H1 (cell line): Measurements from ENCODE around the gene NR2F1. TPM values are rescaled to one million over a fixed set of nuclear protein-coding genes. Genes with fewer than 3 reads are reported as not detected.

Experiments used
- CTCF ChIA-PET: fragments of 300-600 bp; sonication (Branson Sonifier 250); formaldehyde crosslinking; loops from one replicate; lab custom pipeline; 2021; ENCODE audit not compliant: partially characterized antibody; lab: Charles Lee
- POLR2A ChIA-PET: fragments of 300-600 bp; sonication (Branson Sonifier 250); formaldehyde crosslinking; loops from one replicate; lab custom pipeline; 2021; ENCODE audit warnings: inconsistent platforms; ENCODE audit not compliant: partially characterized antibody; lab: Charles Lee
- DNase-seq, 2 experiments: peaks; one replicate each; pipeline versions ENCODE4 v3.0.0 to v3.0.0-alpha.2; 2010 to 2022; ENCODE audit warnings: low spot score in 2 of 2, low read depth in 1 of 2, mixed read lengths in 1 of 2
- FAIRE-seq: peaks from 2 replicates; lab custom pipeline; 2011; peaks lifted over from hg19 to GRCh38; lab: Jason Lieb, UNC
- H2AFZ ChIP-seq: 2 replicates; pipeline ENCODE4 v1.8.1; 2012; ENCODE audit warnings: low read length, inconsistent platforms
- H2AK5ac ChIP-seq: 2 replicates; pipeline ENCODE4 v1.6.1; 2013; ENCODE audit warnings: low read depth, low read length
- H2BK120ac ChIP-seq: replicated peaks from 2 replicates; pipeline ENCODE3; 2013; ENCODE audit warnings: low read depth, low read length, inconsistent platforms
- H2BK12ac ChIP-seq: 2 replicates; pipeline ENCODE4 v1.6.1; 2013; ENCODE audit warnings: low read depth, low read length
- H2BK15ac ChIP-seq: 2 replicates; pipeline ENCODE4 v1.6.1; 2013; ENCODE audit warnings: low read length
- H2BK20ac ChIP-seq: 2 replicates; pipeline ENCODE4 v1.6.1; 2013; ENCODE audit warnings: low read length
- H2BK5ac ChIP-seq: 2 replicates; pipeline ENCODE4 v1.6.1; 2013; ENCODE audit warnings: low read depth, low read length
- H3K14ac ChIP-seq: 2 replicates; pipeline ENCODE4 v1.6.1; 2013; ENCODE audit warnings: inconsistent platforms; ENCODE audit not compliant: insufficient read length
- H3K18ac ChIP-seq: 2 replicates; pipeline ENCODE4 v1.6.1; 2013; ENCODE audit warnings: low read length; ENCODE audit errors: extremely low read depth
- H3K23ac ChIP-seq: 2 replicates; pipeline ENCODE4 v1.6.1; 2013; ENCODE audit warnings: inconsistent platforms; ENCODE audit not compliant: insufficient read length
- H3K23me2 ChIP-seq: 2 replicates; pipeline ENCODE4 v1.6.1; 2013; ENCODE audit warnings: low read depth, low read length
- H3K27ac ChIP-seq: 2 replicates; pipeline ENCODE4 v1.6.1; 2011; ENCODE audit warnings: low read depth, low read length, inconsistent platforms
- H3K27me3 ChIP-seq, 4 experiments: replicated peaks in 1 of 4; 1 replicate in 1 of 4; 2 replicates in 3 of 4; pipeline versions ENCODE4 v1.6.1 to v1.8.1; 2011 to 2013; ENCODE audit warnings: low read length in 3 of 4, mild to moderate bottlenecking in 3 of 4, inconsistent platforms in 2 of 4, mixed read lengths in 2 of 4, moderate library complexity in 1 of 4; ENCODE audit not compliant: control insufficient read depth in 3 of 4, insufficient read depth in 3 of 4; ENCODE audit errors: extremely low read depth in 1 of 4
- H3K36me3 ChIP-seq, 4 experiments: 2 replicates each; pipeline versions ENCODE4 v1.6.1 to v1.8.1; 2011 to 2013; ENCODE audit warnings: mild to moderate bottlenecking in 4 of 4, low read length in 3 of 4, moderate library complexity in 2 of 4, control low read depth in 1 of 4, inconsistent platforms in 1 of 4; ENCODE audit not compliant: insufficient read depth in 4 of 4, control insufficient read depth in 2 of 4
- H3K4ac ChIP-seq: replicated peaks from 2 replicates; pipeline ENCODE3; 2013; ENCODE audit warnings: low read length, low read depth, mixed read lengths, inconsistent platforms; ENCODE audit not compliant: insufficient read length
- H3K4me1 ChIP-seq, 4 experiments: replicated peaks in 1 of 4; 1 replicate in 1 of 4; 2 replicates in 3 of 4; pipeline versions ENCODE4 v1.6.1 to v1.8.1; 2011 to 2013; ENCODE audit warnings: low read length in 3 of 4, inconsistent platforms in 2 of 4, mixed read lengths in 1 of 4; ENCODE audit not compliant: insufficient read depth in 4 of 4, control insufficient read depth in 3 of 4
- H3K4me2 ChIP-seq, 2 experiments: 2 replicates each; pipeline versions ENCODE4 v1.6.1 to v1.8.1; 2011 to 2013; ENCODE audit warnings: low read depth in 2 of 2, low read length in 2 of 2, control low read depth in 1 of 2, inconsistent platforms in 1 of 2, mild to moderate bottlenecking in 1 of 2; ENCODE audit not compliant: insufficient read depth in 1 of 2
- H3K4me3 ChIP-seq, 4 experiments: fragments of 200-600, 300-600 bp in 1 of 4; sonication (generic), shearing (Covaris generic), sonication (Bioruptor Twin) in 1 of 4; 2 replicates each; pipeline versions ENCODE4 v1.5.1 to v1.8.1; 2011 to 2016; ENCODE audit warnings: low read length in 4 of 4, low read depth in 3 of 4, control low read depth in 2 of 4, inconsistent platforms in 2 of 4, mild to moderate bottlenecking in 2 of 4, mixed read lengths in 1 of 4, moderate library complexity in 1 of 4; ENCODE audit not compliant: insufficient read depth in 2 of 4; ENCODE audit errors: extremely low read depth in 1 of 4
- H3K56ac ChIP-seq: replicated peaks from 2 replicates; pipeline ENCODE3; 2013; ENCODE audit warnings: low read depth, mild to moderate bottlenecking, mixed read lengths, low read length, inconsistent platforms; ENCODE audit not compliant: insufficient read length
- H3K79me1 ChIP-seq: 2 replicates; pipeline ENCODE4 v1.6.1; 2013; ENCODE audit warnings: low read depth, low read length, control low read depth
- H3K79me2 ChIP-seq, 2 experiments: 2 replicates each; pipeline versions ENCODE4 v1.6.1 to v1.8.1; 2012 to 2013; ENCODE audit warnings: low read length in 2 of 2, mild to moderate bottlenecking in 2 of 2, inconsistent platforms in 1 of 2; ENCODE audit not compliant: insufficient read depth in 2 of 2, control insufficient read depth in 1 of 2
- H3K9ac ChIP-seq, 4 experiments: replicated peaks in 1 of 4; 1 replicate in 1 of 4; 2 replicates in 3 of 4; pipeline versions ENCODE4 v1.6.1 to v1.8.1; 2011 to 2013; ENCODE audit warnings: low read depth in 3 of 4, low read length in 3 of 4, control low read depth in 2 of 4, mild to moderate bottlenecking in 2 of 4, moderate library complexity in 2 of 4, inconsistent platforms in 1 of 4; ENCODE audit errors: extremely low read depth in 1 of 4
- H3K9me3 ChIP-seq, 2 experiments: 2 replicates each; pipeline versions ENCODE4 v1.6.1 to v1.8.1; 2012 to 2013; ENCODE audit warnings: mild to moderate bottlenecking in 2 of 2, moderate library complexity in 2 of 2, control low read depth in 1 of 2, inconsistent platforms in 1 of 2, low read depth in 1 of 2, low read length in 1 of 2, mixed read lengths in 1 of 2; ENCODE audit not compliant: insufficient read depth in 2 of 2
- H4K20me1 ChIP-seq, 2 experiments: replicated peaks in 1 of 2; 2 replicates each; pipeline versions ENCODE3 to v1.8.1; 2011 to 2013; ENCODE audit warnings: inconsistent platforms in 2 of 2, low read length in 2 of 2, mild to moderate bottlenecking in 1 of 2; ENCODE audit not compliant: insufficient read depth in 2 of 2, control insufficient read depth in 1 of 2
- H4K5ac ChIP-seq: 2 replicates; pipeline ENCODE4 v1.6.1; 2013; ENCODE audit warnings: low read length, low read depth, mixed read lengths, inconsistent platforms; ENCODE audit not compliant: insufficient read length
- H4K8ac ChIP-seq: 2 replicates; pipeline ENCODE4 v1.8.0; 2013; ENCODE audit warnings: mild to moderate bottlenecking, moderate library complexity, low read length, inconsistent platforms; ENCODE audit not compliant: insufficient read depth; ENCODE audit errors: extremely low read depth
- H4K91ac ChIP-seq: replicated peaks from 2 replicates; pipeline ENCODE3; 2013; ENCODE audit warnings: low read length, mixed read lengths, inconsistent platforms; ENCODE audit not compliant: insufficient read length
- HDAC6 ChIP-seq: IDR thresholded peaks from one replicate; pipeline ENCODE4 v1.7.1; 2012; ENCODE audit warnings: low read depth, mild to moderate bottlenecking, inconsistent platforms, low read length, moderate library complexity
- SIX5 ChIP-seq: IDR thresholded peaks from 2 replicates; pipeline ENCODE4 v1.6.1; 2011; ENCODE audit warnings: mild to moderate bottlenecking, low read depth, low read length
- WGBS, 2 experiments: shearing (Covaris generic) in 1 of 2; methylation state at CpG; one replicate each; pipeline versions ENCODE4 v1.1.6 to v1.1.7; 2013 to 2015; ENCODE audit warnings: low lambda C conversion rate in 2 of 2, mixed read lengths in 2 of 2, inconsistent platforms in 1 of 2, low coverage in 1 of 2, missing lambda C conversion rate in 1 of 2; ENCODE audit not compliant: insufficient replicate concordance in 2 of 2, insufficient coverage in 1 of 2, insufficient read length in 1 of 2; ENCODE audit errors: extremely low coverage in 1 of 2, missing lambda C conversion rate in 1 of 2; 5-methylcytosine and 5-hydroxymethylcytosine counted together
- polyA plus RNA-seq, 7 experiments: library from polyadenylated mRNA; depleted of rRNA in 3 of 7; stranded (reverse) in 5 of 7; unstranded in 2 of 7; fragments of >200 nt in 5 of 7; fragments of 200-250 nt in 2 of 7; gene quantifications; 1 replicate in 5 of 7; 2 replicates in 1 of 7; 4 replicates in 1 of 7; pipeline versions ENCODE4 v1.2.1 to v1.2.3, GENCODE V29; 2011 to 2013; ENCODE audit warnings: missing spikeins in 2 of 7, mixed read lengths in 2 of 7
- total RNA-seq: library from RNA; stranded (reverse); fragmentation: NEBNext Ultra II Directional; extraction: Animal tissue kit (Norgen Biotek cat#: 25700); gene quantifications from 2 replicates; pipeline ENCODE4 v1.2.1, GENCODE V29; 2021

Gene NR2F1
- total and polyA plus RNA-seq, 2 of the 8 experiments (the other 6 are each of a cell fraction or from before 2014, with no cell fraction given), result not detected

DNA sequence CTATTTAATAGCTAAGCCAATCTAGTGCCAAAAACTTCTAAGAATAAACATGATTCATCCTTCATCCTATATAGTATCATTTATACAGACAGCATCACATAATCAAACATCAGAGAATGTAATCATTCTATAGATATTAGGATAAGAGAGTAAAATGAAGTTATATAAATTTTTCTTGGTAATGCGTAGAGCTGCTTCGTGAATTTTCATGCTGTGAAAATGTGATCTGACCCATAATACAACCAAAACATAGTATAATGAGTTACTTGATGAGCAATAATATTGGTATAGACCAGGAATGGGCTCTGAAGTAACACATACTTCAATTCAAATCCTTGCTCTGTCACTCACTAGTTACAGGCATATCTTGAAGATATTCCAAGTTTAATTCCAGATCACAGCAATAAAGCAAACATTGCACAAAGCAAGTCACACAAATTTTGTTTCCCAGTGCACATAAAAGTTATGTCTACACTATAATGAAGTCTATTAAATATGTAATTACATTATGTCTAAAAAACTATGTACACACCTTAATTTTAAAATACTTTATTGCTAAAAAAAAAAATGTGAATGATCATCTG is 25.9 kb upstream of the NR2F1 start:
- no peaks in the 10 kb centered on the region for H3K4me1 ChIP-seq
- H3K36me3 ChIP-seq, result no peaks in the 10 kb centered on the region
- no peak overlapping the region for H2BK5ac ChIP-seq
- H2AK5ac ChIP-seq, result no peak overlapping the region
- no peak overlapping the region for H3K4me3 ChIP-seq
- H3K23me2 ChIP-seq, result no peaks in the 10 kb centered on the region
- H3K9ac ChIP-seq, result no peak overlapping the region
- no peak overlapping the region for H2AFZ ChIP-seq
- POLR2A ChIA-PET, result no interaction called here
- H2BK12ac ChIP-seq, result no peak overlapping the region
- H2BK120ac ChIP-seq, result no peak overlapping the region
- no peak overlapping the region for H3K4ac ChIP-seq
- no peak overlapping the region for H3K23ac ChIP-seq
- H4K8ac ChIP-seq, result no peak overlapping the region
- no peak overlapping the region for H3K14ac ChIP-seq
- FAIRE-seq (no peak), DNase-seq (no peak)
- H2BK15ac ChIP-seq, result no peak overlapping the region
- H3K4me2 ChIP-seq, result no peak overlapping the region
- CTCF ChIA-PET, result no interaction called here
- H4K5ac ChIP-seq, result no peak overlapping the region
- no peaks in the 10 kb centered on the region for H4K20me1 ChIP-seq
- no peak overlapping the region for H3K27ac ChIP-seq
- H3K18ac ChIP-seq, result no peak overlapping the region
- H3K27me3 ChIP-seq, result no peaks in the 10 kb centered on the region
- H3K79me2 ChIP-seq, result no peaks in the 10 kb centered on the region
- no peaks in the 10 kb centered on the region for H3K9me3 ChIP-seq
- WGBS, 2 experiments, result 100% methylated on average over 2 of the region's 2 CpGs
- H2BK20ac ChIP-seq, result no peak overlapping the region
- no peak overlapping the region for H4K91ac ChIP-seq
- no peak for TF ChIP-seq HDAC6
- TF ChIP-seq SIX5, result no peak
- H3K79me1 ChIP-seq, result no peaks in the 10 kb centered on the region
- H3K56ac ChIP-seq, result no peak overlapping the region
